Activated naive CD4-positive, alpha-beta T cell treated with anti-CD3 and anti-CD28 coated beads, Interleukin-2, amount 50 U/mL, for 72 hours (primary cell): Measurements from ENCODE around the gene BHLHE23. TPM values are rescaled to one million over a fixed set of nuclear protein-coding genes. Genes with fewer than 3 reads are reported as not detected.
"Not testable (repeated sequence)": the region's sequence is repeated elsewhere in the genome, so short reads cannot be mapped to it uniquely, and the experiment has no call there.

Experiments
- ATAC-seq, 2 donors: fragments of 150-1000 bp; cut with Tn5 transposase; 2 replicates each; pipeline ENCODE4 v1.10.0; 2021; ENCODE audit warnings: mild to moderate bottlenecking in 2 of 2, moderate library complexity in 2 of 2
- DNase-seq, 2 donors: peaks; one replicate each; pipeline ENCODE4 v3.0.0; 2021 to 2022; ENCODE audit warnings: low spot score in 2 of 2
- H3K27ac Mint-ChIP-seq, 2 donors: one replicate each; pipeline ENCODE4 v1.8.0; 2022; ENCODE audit warnings: mild to moderate bottlenecking in 2 of 2, mixed read lengths in 2 of 2
- H3K36me3 Mint-ChIP-seq, 2 donors: one replicate each; pipeline ENCODE4 v1.8.0; 2022; ENCODE audit warnings: mixed read lengths in 2 of 2
- H3K9me3 Mint-ChIP-seq, 2 donors: one replicate each; pipeline ENCODE4 v1.8.0; 2022; ENCODE audit warnings: mixed read lengths in 2 of 2
- total RNA-seq, 2 donors: library from RNA; stranded (reverse); gene quantifications; one replicate each; pipeline ENCODE4 v1.2.3, GENCODE V29; 2022

BHLHE23 gene
- total RNA-seq, 2 donors from 2014 or later = not detected

DNA sequence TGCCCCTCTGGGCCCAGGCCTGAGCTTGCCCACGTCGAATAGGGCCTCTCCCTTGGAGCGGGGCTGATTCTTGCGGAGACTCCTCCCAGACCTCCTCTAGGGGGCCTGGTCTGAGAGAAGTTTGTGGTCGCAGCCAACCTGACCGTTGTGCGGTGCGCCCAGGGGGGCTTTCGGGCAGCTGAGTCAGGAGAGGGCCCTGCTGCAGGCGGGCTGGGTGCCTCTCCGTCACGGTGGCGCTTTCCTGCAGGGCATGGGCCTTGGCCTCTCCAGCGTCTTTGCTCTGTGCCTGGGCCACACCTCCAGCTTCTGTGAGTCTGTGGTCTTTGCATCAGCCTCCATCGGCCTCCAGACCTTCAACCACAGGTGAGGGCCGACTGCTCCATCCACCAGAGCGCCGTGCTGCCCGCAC, 41.4 kb downstream of the BHLHE23 start:
- Mint-ChIP-seq H3K9me3 (no peaks in the 10 kb centered on the region), H3K36me3 (no peaks in the 10 kb centered on the region), H3K27ac (no peak overlapping the region)
- ATAC-seq (no peak), DNase-seq (no peak)

GRCh38 chr20:62964700-62965099, 42.1 kb downstream of the BHLHE23 start:
- DNase-seq (no peak), ATAC-seq (no peak)
- Mint-ChIP-seq H3K9me3 (no peaks in the 10 kb centered on the region), H3K27ac (no peak overlapping the region), H3K36me3 (no peaks in the 10 kb centered on the region)

DNA sequence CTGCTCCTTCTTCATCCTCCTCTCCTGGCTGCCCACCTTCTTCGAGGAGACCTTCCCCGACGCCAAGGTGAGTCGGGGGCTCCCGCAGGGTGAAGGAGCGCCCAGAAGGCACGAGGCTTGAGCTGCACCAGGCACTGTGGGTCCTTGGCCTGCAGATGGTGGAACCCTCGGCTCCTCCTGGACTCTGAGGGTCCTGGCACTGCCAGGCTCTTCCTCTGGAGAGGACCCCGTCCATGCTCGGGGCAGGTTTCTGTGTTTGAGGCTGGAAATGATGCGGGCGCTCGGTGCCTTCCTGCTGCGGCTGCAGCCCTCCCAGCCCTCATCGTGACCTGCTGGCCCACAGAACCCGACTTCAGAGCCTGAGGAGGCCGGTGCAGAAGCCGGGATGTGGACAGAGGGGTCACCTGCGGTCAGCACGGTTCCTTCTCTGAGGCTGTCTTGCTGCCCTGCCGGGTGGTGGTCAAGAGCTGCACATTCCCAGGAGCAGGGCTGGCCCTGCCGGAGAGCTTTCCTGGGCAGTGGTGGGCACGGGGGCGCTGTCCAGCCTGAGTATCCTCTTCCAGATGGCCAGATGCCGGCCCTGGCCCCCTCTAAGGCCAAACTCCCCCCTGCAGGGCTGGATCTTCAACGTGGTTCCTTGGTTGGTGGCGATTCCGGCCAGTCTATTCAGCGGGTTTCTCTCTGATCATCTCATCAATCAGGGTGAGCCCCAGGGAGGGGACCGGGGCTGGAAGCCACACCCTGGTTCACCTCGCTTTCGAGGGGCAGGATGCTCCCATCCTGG, 43.0 kb downstream of the BHLHE23 start:
- H3K27ac Mint-ChIP-seq = no peak overlapping the region
- no peaks in the 10 kb centered on the region for H3K36me3 Mint-ChIP-seq
- no peak for DNase-seq
- no peak for ATAC-seq
- H3K9me3 Mint-ChIP-seq = no peaks in the 10 kb centered on the region

DNA sequence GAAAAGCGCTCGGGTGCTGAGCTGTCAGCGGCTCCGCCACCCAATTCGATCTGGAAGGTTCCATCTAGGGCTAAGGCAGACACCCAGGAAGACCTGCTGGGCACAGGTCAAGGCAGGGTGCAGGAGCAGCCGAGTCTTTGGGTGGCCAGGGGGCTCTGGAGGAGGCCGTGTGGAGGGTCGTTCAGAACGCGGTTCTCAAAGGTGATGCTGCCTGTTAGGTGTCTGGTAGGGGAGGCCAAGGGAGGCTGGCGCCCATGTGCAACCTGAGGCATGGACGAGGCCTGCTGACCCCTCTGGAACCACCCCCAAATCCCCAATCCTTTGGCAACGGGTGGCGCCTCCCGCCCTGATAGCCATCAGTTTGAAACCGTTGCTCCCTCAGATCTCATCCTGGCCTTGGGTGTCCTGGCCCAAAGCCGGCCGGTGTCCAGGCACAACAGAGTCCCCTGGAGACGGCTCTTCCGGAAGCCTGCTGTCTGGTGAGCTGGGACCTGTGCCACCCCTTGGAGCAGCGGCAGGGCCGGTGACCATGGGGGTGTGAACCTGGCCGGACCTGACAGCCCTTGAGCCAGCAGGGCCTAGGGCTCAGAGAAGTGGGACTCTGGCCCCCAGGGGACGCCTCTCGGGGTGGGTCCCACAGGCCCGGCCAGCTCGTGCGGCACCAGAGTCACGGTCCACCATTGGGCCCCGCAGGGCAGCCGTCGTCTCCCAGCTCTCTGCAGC, 43.7 kb downstream of the BHLHE23 start:
- ATAC-seq (no peak), DNase-seq (no peak)
- H3K9me3 Mint-ChIP-seq = no peaks in the 10 kb centered on the region
- H3K27ac Mint-ChIP-seq = no peak overlapping the region
- no peaks in the 10 kb centered on the region for H3K36me3 Mint-ChIP-seq

DNA sequence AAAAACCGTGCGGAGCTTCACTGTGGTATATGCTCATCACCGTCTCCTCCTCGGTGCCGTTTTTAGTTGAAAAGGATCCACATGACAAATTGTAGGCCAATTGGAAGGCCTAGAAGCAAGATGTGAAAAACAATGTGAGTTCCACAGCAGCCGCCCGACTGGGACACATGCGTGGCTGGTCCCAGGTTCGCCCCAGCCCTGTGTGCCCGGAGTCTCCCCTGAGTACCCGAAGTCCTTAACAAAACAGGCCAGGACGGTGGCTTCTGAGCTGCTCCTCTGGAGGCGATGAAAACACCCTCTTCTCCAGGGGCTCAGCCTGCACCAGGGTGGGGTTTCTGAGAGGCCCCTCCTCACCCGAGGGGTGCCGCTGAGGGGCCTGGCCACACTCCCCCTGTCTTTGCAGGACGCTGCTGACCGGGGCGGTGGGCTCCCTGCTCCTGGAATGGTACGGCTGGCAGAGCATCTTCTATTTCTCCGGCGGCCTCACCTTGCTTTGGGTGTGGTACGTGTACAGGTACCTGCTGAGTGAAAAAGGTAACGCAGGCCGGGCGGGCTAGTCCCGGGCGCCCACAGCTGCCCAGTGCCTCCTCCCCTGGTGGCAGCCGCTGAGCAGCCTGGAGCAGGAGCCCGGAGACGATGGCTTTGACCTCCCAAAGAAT, 44.4 kb downstream of the BHLHE23 start:
- H3K27ac Mint-ChIP-seq = no peak overlapping the region
- DNase-seq = no peak
- H3K36me3 Mint-ChIP-seq = no peaks in the 10 kb centered on the region
- ATAC-seq = no peak
- H3K9me3 Mint-ChIP-seq = no peaks in the 10 kb centered on the region

DNA sequence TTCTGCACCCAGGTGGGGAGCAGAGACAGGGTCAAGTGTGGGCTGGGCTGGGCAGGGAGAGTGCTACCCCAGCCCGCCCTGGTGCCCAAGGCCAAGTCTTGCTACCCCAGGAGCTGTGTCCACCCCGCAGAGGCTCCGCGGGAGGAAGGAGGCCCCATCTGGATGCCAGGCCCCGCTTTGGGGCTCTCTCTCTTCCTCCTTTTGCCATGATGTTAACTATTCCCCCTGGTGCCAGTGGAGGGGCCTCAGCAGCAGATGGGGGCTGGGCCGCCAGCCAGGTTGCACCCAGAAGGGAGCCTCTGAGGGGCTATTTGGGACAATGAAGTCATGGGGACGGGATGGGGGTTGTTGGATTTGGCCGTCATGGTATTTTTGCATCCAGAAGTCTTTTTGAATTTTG, 45.0 kb downstream of the BHLHE23 start:
- no peak overlapping the region for H3K27ac Mint-ChIP-seq
- no peak for ATAC-seq
- no peaks in the 10 kb centered on the region for H3K9me3 Mint-ChIP-seq
- no peak for DNase-seq
- no peaks in the 10 kb centered on the region for H3K36me3 Mint-ChIP-seq

DNA sequence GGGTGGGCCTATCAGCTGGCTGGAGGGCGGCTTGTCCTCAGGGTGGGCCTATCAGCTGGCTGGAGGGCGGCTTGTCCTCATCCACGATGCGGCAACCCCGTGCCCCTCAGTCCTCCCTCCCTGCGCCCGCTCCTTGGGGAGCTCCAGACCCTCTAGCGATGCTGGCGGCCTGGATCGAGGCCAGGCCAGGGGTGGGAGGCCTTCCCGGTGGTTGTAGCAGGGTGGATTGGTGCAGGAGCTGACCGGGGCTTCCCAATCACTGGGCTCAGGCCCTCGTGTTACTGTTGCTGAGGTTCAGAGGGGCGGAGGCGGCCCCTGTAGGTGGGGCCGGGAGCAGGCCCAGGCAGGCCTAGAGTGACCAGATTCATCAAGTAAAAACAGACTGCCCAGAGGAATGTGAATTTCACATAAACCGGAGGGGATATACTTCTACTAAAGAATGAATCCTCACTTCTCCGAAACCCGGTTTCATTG, 45.4 kb downstream of the BHLHE23 start:
- ATAC-seq (no peak), DNase-seq (no peak)
- Mint-ChIP-seq H3K9me3 (no peaks in the 10 kb centered on the region), H3K36me3 (no peaks in the 10 kb centered on the region), H3K27ac (no peak overlapping the region)

DNA sequence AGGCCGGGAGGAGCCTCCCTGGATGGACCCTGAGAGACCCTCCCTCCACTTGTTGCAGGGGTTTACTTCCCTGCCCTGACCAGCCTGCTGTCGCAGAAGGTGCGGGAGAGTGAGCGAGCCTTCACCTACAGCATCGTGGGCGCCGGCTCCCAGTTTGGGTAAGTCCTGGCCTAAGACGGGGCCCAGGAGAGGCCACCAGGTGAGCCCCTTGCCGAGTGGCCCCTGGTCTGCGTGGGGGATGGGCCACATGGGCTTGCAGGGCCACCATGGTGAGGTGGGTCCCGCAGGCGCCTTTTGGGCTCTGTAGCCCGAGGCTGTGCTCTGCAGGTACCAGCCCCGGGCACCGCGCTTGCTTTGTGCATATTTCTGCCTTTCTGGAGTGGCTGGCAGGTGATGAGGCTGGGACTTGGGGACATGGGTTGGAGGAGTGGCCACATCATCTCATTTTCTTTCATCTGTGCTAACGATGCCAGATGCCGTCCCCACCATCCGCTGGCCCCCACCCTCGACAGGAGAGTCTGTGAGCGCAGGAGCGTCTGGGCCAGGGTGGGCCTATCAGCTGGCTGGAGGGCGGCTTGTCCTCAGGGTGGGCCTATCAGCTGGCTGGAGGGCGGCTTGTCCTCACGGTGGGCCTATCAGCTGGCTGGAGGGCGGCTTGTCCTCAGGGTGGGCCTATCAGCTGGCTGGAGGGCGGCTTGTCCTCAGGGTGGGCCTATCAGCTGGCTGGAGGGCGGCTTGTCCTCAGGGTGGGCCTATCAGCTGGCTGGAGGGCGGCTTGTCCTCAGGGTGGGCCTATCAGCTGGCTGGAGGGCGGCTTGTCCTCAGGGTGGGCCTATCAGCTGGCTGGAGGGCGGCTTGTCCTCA, 46.1 kb downstream of the BHLHE23 start:
- not testable (repeated sequence) for H3K27ac Mint-ChIP-seq, H3K9me3 Mint-ChIP-seq, DNase-seq, ATAC-seq, H3K36me3 Mint-ChIP-seq

DNA sequence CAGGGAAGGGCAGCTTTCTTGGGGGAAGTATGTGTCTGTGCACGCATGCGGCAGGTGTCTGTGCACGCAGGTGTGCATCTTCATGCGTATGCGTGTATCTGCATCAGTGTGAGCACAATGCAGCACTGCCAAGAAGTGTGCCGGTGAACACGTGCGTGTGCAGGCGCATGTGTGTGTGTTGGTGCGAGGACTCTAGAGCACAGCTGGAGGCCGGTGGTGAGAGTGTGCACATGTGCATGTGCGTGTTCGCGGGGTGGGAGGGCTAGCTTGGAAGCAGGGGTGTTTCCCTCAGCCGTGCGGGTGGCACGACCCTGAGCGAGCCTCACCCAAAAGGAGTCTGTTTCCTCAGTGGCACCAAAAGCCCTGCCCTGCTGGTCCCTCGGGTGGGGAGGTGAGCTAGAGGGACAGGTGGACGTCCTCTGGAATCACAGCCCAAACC, 46.7 kb downstream of the BHLHE23 start:
- Mint-ChIP-seq H3K27ac (peak overlapping the region in 1 of 2 donors; percentile 14), H3K36me3 (no peaks in the 10 kb centered on the region), H3K9me3 (no peaks in the 10 kb centered on the region)
- ATAC-seq (no peak), DNase-seq (no peak)

GRCh38 chr20:62959101-62959971, 47.4 kb downstream of the BHLHE23 start:
- no peaks in the 10 kb centered on the region for H3K36me3 Mint-ChIP-seq
- DNase-seq (no peak), ATAC-seq (peak in 1 of 2 donors; percentile 45)
- H3K9me3 Mint-ChIP-seq = no peaks in the 10 kb centered on the region
- H3K27ac Mint-ChIP-seq = peak overlapping the region in 1 of 2 donors; percentile 14

DNA sequence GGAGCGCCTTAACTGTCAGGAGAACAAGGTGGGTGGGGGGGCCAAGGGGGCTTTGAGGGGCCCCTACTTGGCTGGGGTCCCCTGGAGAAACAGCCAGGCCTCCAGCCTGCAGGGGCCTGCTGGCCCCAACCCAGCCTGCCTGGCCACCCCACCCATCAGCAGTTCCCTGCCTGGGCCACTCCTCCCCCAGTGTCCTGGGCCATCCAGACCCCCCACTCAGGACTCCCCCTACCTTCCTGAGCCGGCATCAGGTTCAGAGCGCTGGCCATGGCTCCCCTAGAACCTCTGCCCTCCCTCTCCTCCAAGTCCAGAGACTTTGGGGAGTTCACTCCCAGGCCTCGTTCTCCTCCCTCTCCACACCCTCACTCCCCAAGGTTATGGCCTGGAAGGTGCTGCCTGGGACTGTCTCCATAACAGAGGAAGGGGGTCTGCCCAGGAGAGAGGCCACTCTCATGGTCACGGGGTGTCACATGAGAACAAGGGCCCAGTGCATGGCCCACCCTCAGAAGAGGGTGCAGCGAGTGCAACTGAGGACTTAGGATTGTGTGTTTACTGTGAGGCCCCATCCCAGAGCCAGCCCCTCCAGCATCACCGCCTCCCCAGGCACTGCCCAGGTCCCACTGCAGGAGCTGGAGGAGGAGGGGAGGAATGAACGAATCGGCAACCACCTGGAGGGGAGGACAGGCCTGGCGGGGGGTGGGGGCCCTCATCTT, 48.2 kb downstream of the BHLHE23 start:
- Mint-ChIP-seq H3K9me3 (no peaks in the 10 kb centered on the region), H3K36me3 (no peaks in the 10 kb centered on the region)

DNA sequence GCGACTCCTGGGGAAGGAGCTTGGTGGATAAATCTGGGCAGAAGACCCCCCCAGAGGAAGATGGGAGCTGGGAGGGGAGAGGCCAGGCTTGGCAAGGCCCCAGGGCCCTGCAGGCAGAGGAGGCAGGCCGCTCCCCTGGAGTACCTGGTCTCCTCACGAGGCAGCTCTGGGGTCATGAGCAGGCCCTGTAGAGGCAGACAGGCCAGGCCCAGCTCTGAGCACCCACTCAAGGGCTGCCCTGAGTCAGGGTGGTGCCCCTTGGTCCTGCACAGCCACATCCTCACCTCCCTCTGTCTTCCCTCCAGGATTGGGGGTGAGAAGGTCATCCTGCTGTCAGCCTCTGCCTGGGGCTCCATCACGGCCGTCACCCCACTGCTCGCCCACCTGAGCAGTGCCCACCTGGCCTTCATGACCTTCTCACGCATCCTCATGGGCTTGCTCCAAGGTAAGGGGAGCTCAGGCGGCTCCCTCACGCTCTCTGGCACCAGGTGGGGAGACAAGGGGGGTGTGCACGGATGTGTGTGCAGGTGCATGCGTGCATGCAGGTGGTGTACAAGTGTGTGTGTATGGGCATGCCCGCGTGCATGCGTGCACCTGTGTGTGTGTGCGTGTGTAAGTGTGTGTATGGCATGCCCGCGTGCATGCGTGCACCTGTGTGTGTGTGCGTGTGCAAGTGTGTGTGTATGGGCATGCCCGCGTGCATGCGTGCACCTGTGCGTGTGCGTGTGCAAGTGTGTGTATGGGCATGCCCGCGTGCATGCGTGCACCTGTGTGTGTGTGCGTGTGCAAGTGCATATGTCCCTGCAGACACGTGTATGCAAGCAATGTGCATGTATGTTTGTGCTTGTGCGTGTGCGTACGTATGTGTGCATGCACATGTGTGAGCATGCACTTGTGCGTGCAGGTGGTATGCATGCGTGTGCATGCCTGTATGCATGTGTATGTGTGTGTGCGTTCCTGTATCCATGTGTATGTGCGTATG, 49.3 kb downstream of the BHLHE23 start:
- H3K27ac Mint-ChIP-seq = no peak overlapping the region
- H3K36me3 Mint-ChIP-seq = no peaks in the 10 kb centered on the region
- ATAC-seq = no peak
- no peak for DNase-seq
- H3K9me3 Mint-ChIP-seq = no peaks in the 10 kb centered on the region

More for the DNA sequence above, 48.2 kb downstream of the BHLHE23 start:
- H3K27ac Mint-ChIP-seq = no peak overlapping the region
- ATAC-seq (no peak), DNase-seq (no peak)

DNA sequence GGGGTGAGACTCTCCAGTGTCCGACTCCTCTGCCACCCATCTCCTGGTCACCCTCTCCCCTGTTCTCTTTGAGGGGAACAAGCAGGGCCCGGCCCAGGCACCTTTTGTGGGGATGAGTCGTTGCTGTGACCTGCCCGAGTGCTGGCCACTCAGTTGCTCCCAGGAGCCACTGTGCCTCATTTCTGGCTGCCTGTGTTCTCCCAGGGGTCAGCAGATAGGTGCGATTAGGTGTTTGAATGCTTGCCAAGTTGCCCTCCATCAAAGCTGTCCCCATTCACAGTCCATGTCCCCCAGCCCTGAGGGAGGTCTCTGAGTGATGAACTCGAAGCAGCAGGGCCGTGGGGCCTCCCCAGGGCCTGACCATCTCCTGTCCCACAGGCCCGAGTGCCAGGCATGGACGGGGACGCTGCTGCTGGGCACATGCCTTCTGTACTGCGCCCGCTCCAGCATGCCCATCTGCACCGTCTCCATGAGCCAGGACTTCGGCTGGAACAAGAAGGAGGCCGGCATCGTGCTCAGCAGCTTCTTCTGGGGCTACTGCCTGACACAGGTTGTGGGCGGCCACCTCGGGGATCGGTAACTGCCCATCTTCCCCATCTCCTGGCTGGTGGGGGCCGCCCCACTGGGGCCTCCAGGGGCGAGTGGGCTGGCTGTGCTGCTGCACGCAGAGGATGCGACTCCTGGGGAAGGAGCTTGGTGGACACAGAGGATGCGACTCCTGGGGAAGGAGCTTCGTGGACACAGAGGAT, 50.2 kb downstream of the BHLHE23 start:
- DNase-seq = no peak
- H3K9me3 Mint-ChIP-seq = no peaks in the 10 kb centered on the region
- H3K36me3 Mint-ChIP-seq = no peaks in the 10 kb centered on the region
- no peak overlapping the region for H3K27ac Mint-ChIP-seq
- ATAC-seq = no peak
